ENCODE measurements around the gene SIVA1. TPM values are rescaled to one million over a fixed set of nuclear protein-coding genes. Genes with fewer than 3 reads are reported as not detected.

Gene SIVA1
- total RNA-seq, 1 donor from 2014 or later, result 52.3 TPM

GRCh38 chr14:104706733-104707607, 46.0 kb upstream of the SIVA1 start:
- peaks cover 8% of the 10 kb centered on the region for H3K4me1 Mint-ChIP-seq (ENCODE audit: unreplicated experiment)
- H3K4me3 Mint-ChIP-seq (ENCODE audit: unreplicated experiment), result no peak overlapping the region
- H3K27me3 Mint-ChIP-seq (ENCODE audit: unreplicated experiment), result no peaks in the 10 kb centered on the region
- no peak for TF ChIP-seq CTCF (IDR thresholded peaks at IDR 0.05)
- no peak for DNase-seq (ENCODE audit: extremely low spot score, unreplicated experiment)
- H3K9me3 Mint-ChIP-seq (ENCODE audit: unreplicated experiment), result no peaks in the 10 kb centered on the region
- H3K27ac Mint-ChIP-seq (ENCODE audit: unreplicated experiment), result no peak overlapping the region
- peaks cover 7% of the 10 kb centered on the region for H3K36me3 Mint-ChIP-seq (ENCODE audit: unreplicated experiment)

GRCh38 chr14:104707608-104708595, 45.0 kb upstream of the SIVA1 start:
- no peak for TF ChIP-seq CTCF (IDR thresholded peaks at IDR 0.05)
- no peak overlapping the region for H3K27ac Mint-ChIP-seq (ENCODE audit: unreplicated experiment)
- H3K4me1 Mint-ChIP-seq (ENCODE audit: unreplicated experiment), result peaks cover 8% of the 10 kb centered on the region
- peaks cover 7% of the 10 kb centered on the region for H3K36me3 Mint-ChIP-seq (ENCODE audit: unreplicated experiment)
- H3K4me3 Mint-ChIP-seq (ENCODE audit: unreplicated experiment), result no peak overlapping the region
- no peaks in the 10 kb centered on the region for H3K9me3 Mint-ChIP-seq (ENCODE audit: unreplicated experiment)
- H3K27me3 Mint-ChIP-seq (ENCODE audit: unreplicated experiment), result no peaks in the 10 kb centered on the region
- DNase-seq (ENCODE audit: extremely low spot score, unreplicated experiment), result no peak

GRCh38 chr14:104708606-104709268, 44.2 kb upstream of the SIVA1 start:
- Mint-ChIP-seq H3K4me1 (ENCODE audit: unreplicated experiment) (peaks cover 8% of the 10 kb centered on the region), H3K36me3 (ENCODE audit: unreplicated experiment) (peaks cover 7% of the 10 kb centered on the region), H3K9me3 (ENCODE audit: unreplicated experiment) (no peaks in the 10 kb centered on the region), H3K4me3 (ENCODE audit: unreplicated experiment) (no peak overlapping the region), H3K27ac (ENCODE audit: unreplicated experiment) (no peak overlapping the region), H3K27me3 (ENCODE audit: unreplicated experiment) (no peaks in the 10 kb centered on the region)
- DNase-seq (ENCODE audit: extremely low spot score, unreplicated experiment), result no peak
- peak; percentile 97 for TF ChIP-seq CTCF (IDR thresholded peaks at IDR 0.05)

- no peaks in the 10 kb centered on the region for H3K9me3 Mint-ChIP-seq (ENCODE audit: unreplicated experiment)
- H3K27me3 Mint-ChIP-seq (ENCODE audit: unreplicated experiment), result no peaks in the 10 kb centered on the region
These were observed 43.4 kb upstream of the SIVA1 start for GRCh38 chr14:104709387-104710039.

More at GRCh38 chr14:104709387-104710039, 43.4 kb upstream of the SIVA1 start:
- no peak for TF ChIP-seq CTCF (IDR thresholded peaks at IDR 0.05)
- no peak for DNase-seq (ENCODE audit: extremely low spot score, unreplicated experiment)
- Mint-ChIP-seq H3K36me3 (ENCODE audit: unreplicated experiment) (peaks cover 6% of the 10 kb centered on the region), H3K4me1 (ENCODE audit: unreplicated experiment) (peaks cover 8% of the 10 kb centered on the region), H3K27ac (ENCODE audit: unreplicated experiment) (no peak overlapping the region), H3K4me3 (ENCODE audit: unreplicated experiment) (no peak overlapping the region)

Data from osteocyte (in vitro differentiated cells).